Hepatocyte (in vitro differentiated cells): ENCODE results near the gene CXCL12. TPM values are rescaled to one million over a fixed set of nuclear protein-coding genes. Genes with fewer than 3 reads are reported as not detected.

Source experiments
- DNase-seq: peaks from one replicate; pipeline ENCODE4 v3.0.0-alpha.2; 2016; ENCODE audit warnings: low spot score
- H2AFZ ChIP-seq: fragments of 200-600 bp; sonication (generic); 2 replicates; pipeline ENCODE4 v1.6.0; 2016; ENCODE audit warnings: antibody characterized with exemption, mild to moderate bottlenecking
- H3K27ac ChIP-seq: fragments of 200-600 bp; sonication (generic); 2 replicates; pipeline ENCODE4 v1.5.1; 2016; ENCODE audit warnings: mild to moderate bottlenecking
- H3K27me3 ChIP-seq: fragments of 200-600 bp; sonication (generic); 2 replicates; pipeline ENCODE4 v1.6.1; 2016
- H3K36me3 ChIP-seq: fragments of 200-600 bp; sonication (generic); replicated peaks from 2 replicates; pipeline ENCODE4 v1.5.1; 2016; ENCODE audit warnings: low read depth; ENCODE audit not compliant: insufficient read depth
- H3K4me1 ChIP-seq: fragments of 200-600 bp; sonication (generic); 2 replicates; pipeline ENCODE4 v1.5.1; 2016; ENCODE audit warnings: mild to moderate bottlenecking, moderate library complexity; ENCODE audit not compliant: insufficient read depth
- H3K4me2 ChIP-seq: fragments of 200-600 bp; sonication (generic); 2 replicates; pipeline ENCODE4 v1.6.0; 2016
- H3K4me3 ChIP-seq: fragments of 200-600 bp; sonication (generic); 2 replicates; pipeline ENCODE4 v1.5.1; 2016; ENCODE audit warnings: mild to moderate bottlenecking
- H3K79me2 ChIP-seq: fragments of 200-600 bp; sonication (generic); 2 replicates; pipeline ENCODE4 v1.6.0; 2017; ENCODE audit warnings: mild to moderate bottlenecking
- H3K9me2 ChIP-seq: fragments of 200-600 bp; sonication (generic); replicated peaks from 2 replicates; pipeline ENCODE4 v1.6.0; 2017; ENCODE audit warnings: mild to moderate bottlenecking; ENCODE audit not compliant: insufficient read depth
- H3K9me3 ChIP-seq: fragments of 200-600 bp; sonication (generic); 2 replicates; pipeline ENCODE4 v1.5.1; 2016; ENCODE audit warnings: low read depth, mild to moderate bottlenecking
- H4K20me1 ChIP-seq: fragments of 200-600 bp; sonication (generic); 2 replicates; pipeline ENCODE4 v1.6.0; 2016; ENCODE audit warnings: mild to moderate bottlenecking; ENCODE audit not compliant: insufficient read depth, poor library complexity, severe bottlenecking
- EZH2 ChIP-seq: fragments of 200-600 bp; sonication (generic); IDR thresholded peaks from 2 replicates; pipeline ENCODE4 v1.6.1; 2016; ENCODE audit warnings: antibody characterized with exemption, mild to moderate bottlenecking, borderline replicate concordance
- EZH2phosphoT487 ChIP-seq: fragments of 200-600 bp; sonication (generic); IDR thresholded peaks from one replicate; pipeline ENCODE4 v1.6.1; 2018; ENCODE audit warnings: antibody characterized with exemption, mild to moderate bottlenecking, low read depth, moderate library complexity; ENCODE audit not compliant: unreplicated experiment, severe bottlenecking
- WGBS: methylation state at CpG from one replicate; pipeline ENCODE4 v1.1.6; 2016; ENCODE audit warnings: low lambda C conversion rate; ENCODE audit errors: missing lambda C conversion rate; 5-methylcytosine and 5-hydroxymethylcytosine counted together
- polyA plus RNA-seq: library from polyadenylated mRNA; unstranded; fragments of >200 nt; fragmentation: Nextera tagmentation; extraction: Ambion mirVana; gene quantifications from 2 replicates; pipeline ENCODE4 v1.2.1, GENCODE V29; 2016
- total RNA-seq: library from RNA; depleted of rRNA; stranded (reverse); fragments of >200 nt; gene quantifications from 2 replicates; pipeline ENCODE4 v1.2.3, GENCODE V29; 2014
- TF ChIP-seq, protein P1 (sequence below): fragments of 200-600 bp; sonication (generic); IDR thresholded peaks from 2 replicates; pipeline ENCODE4 v1.5.1; 2016; ENCODE audit warnings: antibody characterized with exemption, mild to moderate bottlenecking; ENCODE audit not compliant: poor library complexity

Gene CXCL12
- total and polyA plus RNA-seq, 2 experiments from 2014 or later: 13.2 to 41.8 TPM

DNA sequence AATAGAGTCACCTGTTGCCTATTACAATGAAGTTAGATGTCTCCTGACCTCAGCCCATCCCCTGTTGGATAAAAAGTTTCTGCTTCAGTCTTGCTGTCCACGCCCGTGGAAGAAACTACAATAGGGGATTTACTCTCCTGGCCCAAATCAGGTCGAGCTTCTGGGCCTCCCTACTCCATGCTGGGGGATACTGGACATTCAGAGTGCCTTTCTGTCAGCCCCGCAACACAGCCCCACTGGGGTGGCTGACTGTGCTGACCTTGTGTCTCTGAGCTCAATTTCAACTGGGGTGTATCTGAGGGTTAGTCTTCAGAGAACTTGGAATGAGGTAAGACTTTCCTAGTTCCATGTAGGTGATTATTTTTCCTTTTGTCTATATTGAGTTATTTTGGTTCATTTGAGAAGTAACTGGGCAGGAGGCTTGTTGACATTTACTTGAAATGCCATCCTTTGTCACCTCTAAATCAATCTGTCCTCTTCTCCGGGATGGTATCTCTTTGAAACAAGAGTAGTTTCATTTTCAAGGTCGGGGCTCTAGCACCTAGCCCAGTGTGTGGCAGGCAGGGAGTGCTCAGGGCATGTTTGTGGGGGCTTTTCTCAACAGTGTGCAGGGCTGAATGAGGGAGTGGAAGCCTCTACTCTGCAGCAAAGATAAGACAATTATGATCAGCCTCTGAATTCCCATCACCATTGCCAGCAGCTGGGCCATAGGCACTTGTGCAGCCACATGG, 17.7 kb upstream of the CXCL12 start:
- DNase-seq: no peak
- no peak overlapping the region for H3K4me3 ChIP-seq
- H3K9me3 ChIP-seq: no peaks in the 10 kb centered on the region
- TF ChIP-seq, protein P1, sequence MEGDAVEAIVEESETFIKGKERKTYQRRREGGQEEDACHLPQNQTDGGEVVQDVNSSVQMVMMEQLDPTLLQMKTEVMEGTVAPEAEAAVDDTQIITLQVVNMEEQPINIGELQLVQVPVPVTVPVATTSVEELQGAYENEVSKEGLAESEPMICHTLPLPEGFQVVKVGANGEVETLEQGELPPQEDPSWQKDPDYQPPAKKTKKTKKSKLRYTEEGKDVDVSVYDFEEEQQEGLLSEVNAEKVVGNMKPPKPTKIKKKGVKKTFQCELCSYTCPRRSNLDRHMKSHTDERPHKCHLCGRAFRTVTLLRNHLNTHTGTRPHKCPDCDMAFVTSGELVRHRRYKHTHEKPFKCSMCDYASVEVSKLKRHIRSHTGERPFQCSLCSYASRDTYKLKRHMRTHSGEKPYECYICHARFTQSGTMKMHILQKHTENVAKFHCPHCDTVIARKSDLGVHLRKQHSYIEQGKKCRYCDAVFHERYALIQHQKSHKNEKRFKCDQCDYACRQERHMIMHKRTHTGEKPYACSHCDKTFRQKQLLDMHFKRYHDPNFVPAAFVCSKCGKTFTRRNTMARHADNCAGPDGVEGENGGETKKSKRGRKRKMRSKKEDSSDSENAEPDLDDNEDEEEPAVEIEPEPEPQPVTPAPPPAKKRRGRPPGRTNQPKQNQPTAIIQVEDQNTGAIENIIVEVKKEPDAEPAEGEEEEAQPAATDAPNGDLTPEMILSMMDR: no peak
- TF ChIP-seq EZH2phosphoT487 (no peak), EZH2 (no peak)
- peaks cover 5% of the 10 kb centered on the region for H3K4me1 ChIP-seq
- no peak overlapping the region for H3K27ac ChIP-seq
- no peaks in the 10 kb centered on the region for H3K9me2 ChIP-seq
- H3K27me3 ChIP-seq: peaks cover 8% of the 10 kb centered on the region
- no peak overlapping the region for H2AFZ ChIP-seq
- H4K20me1 ChIP-seq: no peaks in the 10 kb centered on the region
- WGBS: 79% methylated on average over 6 of the region's 6 CpGs
- no peaks in the 10 kb centered on the region for H3K36me3 ChIP-seq
- H3K79me2 ChIP-seq: no peaks in the 10 kb centered on the region
- H3K4me2 ChIP-seq: no peak overlapping the region

DNA sequence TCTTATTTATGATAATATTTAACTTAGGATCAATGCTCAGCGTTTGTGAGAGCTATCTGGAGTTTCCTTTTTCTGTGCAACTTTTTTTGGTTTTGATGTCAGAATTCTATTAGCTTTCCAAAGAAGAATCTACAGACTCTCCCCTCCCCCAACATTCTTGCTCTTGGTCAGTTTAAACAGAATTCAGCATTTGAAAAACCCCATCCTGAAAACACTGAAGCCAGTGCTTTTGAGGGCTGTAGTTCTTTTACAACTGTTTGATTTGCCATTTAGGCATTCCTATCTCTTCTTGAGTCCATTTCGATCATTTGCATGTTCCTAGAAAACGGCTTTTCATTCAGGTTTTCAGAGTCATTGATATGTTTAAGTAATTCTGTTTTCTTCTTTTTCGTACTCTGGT, 15.6 kb upstream of the CXCL12 start:
- Histone ChIP-seq H4K20me1 (no peaks in the 10 kb centered on the region), H3K9me3 (no peaks in the 10 kb centered on the region), H3K27me3 (peaks cover 10% of the 10 kb centered on the region), H3K36me3 (no peaks in the 10 kb centered on the region), H3K79me2 (no peaks in the 10 kb centered on the region), H3K9me2 (no peaks in the 10 kb centered on the region), H3K4me3 (no peak overlapping the region), H3K4me2 (no peak overlapping the region), H2AFZ (no peak overlapping the region), H3K27ac (no peak overlapping the region), H3K4me1 (peaks cover 5% of the 10 kb centered on the region)
- TF ChIP-seq EZH2phosphoT487 (no peak), EZH2 (no peak)
- TF ChIP-seq, protein P1: no peak
- DNase-seq: no peak
- WGBS: 42% methylated on average over 4 of the region's 4 CpGs

DNA sequence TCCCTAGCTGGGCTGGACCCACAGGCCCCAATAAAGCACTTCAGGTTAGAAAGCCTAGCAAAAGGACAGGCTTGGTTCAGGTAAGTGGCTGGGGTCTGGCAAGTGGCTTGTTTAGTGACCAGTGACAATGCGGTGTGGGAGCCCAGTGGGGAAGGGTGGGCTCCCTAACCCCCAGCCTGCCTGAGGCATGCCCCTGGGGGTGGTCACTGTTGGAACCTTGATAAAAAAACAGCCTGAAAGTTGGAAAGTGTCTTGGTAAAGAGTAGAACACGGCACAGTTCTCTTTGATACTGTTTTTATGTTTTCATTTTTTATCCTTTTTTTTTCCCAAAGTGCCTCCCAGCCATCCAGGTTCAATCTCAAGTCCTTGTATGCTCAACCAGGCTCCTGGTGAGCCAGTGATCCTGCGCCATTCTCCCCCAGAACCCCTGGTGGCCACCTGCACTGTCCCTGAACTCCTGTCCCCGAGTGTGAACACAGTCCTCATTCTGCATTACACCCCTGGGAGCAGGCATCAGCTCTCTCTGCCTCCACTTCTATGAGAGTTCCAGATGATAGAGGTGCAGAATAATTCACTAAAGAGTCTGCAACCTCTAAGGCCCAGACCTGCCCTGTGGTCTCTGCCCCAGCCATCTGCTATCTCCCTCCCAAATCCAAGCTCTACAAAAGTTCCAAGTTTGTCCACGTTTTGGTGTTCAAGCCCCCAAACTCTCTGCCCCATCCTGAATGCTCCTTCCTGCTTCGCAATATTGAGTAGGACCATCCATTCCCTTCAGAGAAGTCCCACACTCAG, 15.0 kb upstream of the CXCL12 start:
- WGBS: 64% methylated on average over 6 of the region's 6 CpGs
- TF ChIP-seq, protein P1: no peak
- TF ChIP-seq EZH2phosphoT487 (no peak), EZH2 (no peak)
- DNase-seq: no peak

More for the DNA sequence above, 15.0 kb upstream of the CXCL12 start:
- no peaks in the 10 kb centered on the region for H3K79me2 ChIP-seq
- H3K4me2 ChIP-seq: no peak overlapping the region
- H3K27me3 ChIP-seq: peaks cover 10% of the 10 kb centered on the region
- no peaks in the 10 kb centered on the region for H3K9me3 ChIP-seq
- peaks cover 8% of the 10 kb centered on the region for H3K4me1 ChIP-seq
- no peaks in the 10 kb centered on the region for H4K20me1 ChIP-seq
- no peak overlapping the region for H2AFZ ChIP-seq
- no peak overlapping the region for H3K4me3 ChIP-seq
- H3K9me2 ChIP-seq: no peaks in the 10 kb centered on the region
- H3K36me3 ChIP-seq: no peaks in the 10 kb centered on the region
- H3K27ac ChIP-seq: no peak overlapping the region
